ENCODE measurements around the gene PRKG2. TPM values are rescaled to one million over a fixed set of nuclear protein-coding genes. Genes with fewer than 3 reads are reported as not detected.

PRKG2 gene
- total RNA-seq, 1 experiment from 2014 or later: not detected

- TF ChIP-seq, protein P1, sequence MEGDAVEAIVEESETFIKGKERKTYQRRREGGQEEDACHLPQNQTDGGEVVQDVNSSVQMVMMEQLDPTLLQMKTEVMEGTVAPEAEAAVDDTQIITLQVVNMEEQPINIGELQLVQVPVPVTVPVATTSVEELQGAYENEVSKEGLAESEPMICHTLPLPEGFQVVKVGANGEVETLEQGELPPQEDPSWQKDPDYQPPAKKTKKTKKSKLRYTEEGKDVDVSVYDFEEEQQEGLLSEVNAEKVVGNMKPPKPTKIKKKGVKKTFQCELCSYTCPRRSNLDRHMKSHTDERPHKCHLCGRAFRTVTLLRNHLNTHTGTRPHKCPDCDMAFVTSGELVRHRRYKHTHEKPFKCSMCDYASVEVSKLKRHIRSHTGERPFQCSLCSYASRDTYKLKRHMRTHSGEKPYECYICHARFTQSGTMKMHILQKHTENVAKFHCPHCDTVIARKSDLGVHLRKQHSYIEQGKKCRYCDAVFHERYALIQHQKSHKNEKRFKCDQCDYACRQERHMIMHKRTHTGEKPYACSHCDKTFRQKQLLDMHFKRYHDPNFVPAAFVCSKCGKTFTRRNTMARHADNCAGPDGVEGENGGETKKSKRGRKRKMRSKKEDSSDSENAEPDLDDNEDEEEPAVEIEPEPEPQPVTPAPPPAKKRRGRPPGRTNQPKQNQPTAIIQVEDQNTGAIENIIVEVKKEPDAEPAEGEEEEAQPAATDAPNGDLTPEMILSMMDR (conservative IDR thresholded peaks at IDR 0.05; ENCODE audit: low read depth, low read length): no peak
- no peak for TF ChIP-seq EZH2 (IDR thresholded peaks at IDR 0.05; ENCODE audit: borderline replicate concordance, low read depth, low read length, poor library complexity, severe bottlenecking)
- CTCF ChIA-PET: no interaction called here
- Histone ChIP-seq H3K27me3 (replicated peaks; ENCODE audit: insufficient read depth, low read depth, low read length, poor library complexity) (peaks cover 41% of the 10 kb centered on the region), H3K4me1 (ENCODE audit: insufficient read depth, low read length, poor library complexity, severe bottlenecking) (no peaks in the 10 kb centered on the region), H3K9me3 (ENCODE audit: low read depth, low read length, poor library complexity, severe bottlenecking) (no peaks in the 10 kb centered on the region), H3K4me3 (ENCODE audit: low read depth, low read length, poor library complexity, severe bottlenecking) (no peak overlapping the region), H3K27ac (ENCODE audit: low read depth, low read length, poor library complexity, severe bottlenecking) (no peak overlapping the region), H3K36me3 (ENCODE audit: insufficient read depth, low read length, poor library complexity, severe bottlenecking) (no peaks in the 10 kb centered on the region)
- POLR2A ChIA-PET (ENCODE audit: low non-redundant PET): no interaction called here
- no TSS peak for BruUV-seq (replicated peaks)
- DNase-seq (ENCODE audit: low spot score): no peak
- intact Hi-C loops (cut with micrococcal nuclease; ENCODE audit: unreplicated experiment): no loop called here
These were observed 909 bp upstream of the PRKG2 start for GRCh38 chr4:81215931-81216330.

GRCh38 chr4:81214144-81214880, 710 bp downstream of the PRKG2 start:
- intact Hi-C loops (cut with micrococcal nuclease; ENCODE audit: unreplicated experiment): no loop called here
- Histone ChIP-seq H3K4me1 (ENCODE audit: insufficient read depth, low read length, poor library complexity, severe bottlenecking) (no peaks in the 10 kb centered on the region), H3K27ac (ENCODE audit: low read depth, low read length, poor library complexity, severe bottlenecking) (no peak overlapping the region), H3K4me3 (ENCODE audit: low read depth, low read length, poor library complexity, severe bottlenecking) (no peak overlapping the region), H3K36me3 (ENCODE audit: insufficient read depth, low read length, poor library complexity, severe bottlenecking) (no peaks in the 10 kb centered on the region), H3K27me3 (replicated peaks; ENCODE audit: insufficient read depth, low read depth, low read length, poor library complexity) (peaks cover 41% of the 10 kb centered on the region), H3K9me3 (ENCODE audit: low read depth, low read length, poor library complexity, severe bottlenecking) (no peaks in the 10 kb centered on the region)
- no peak for DNase-seq (ENCODE audit: low spot score)
- ChIA-PET CTCF (no interaction called here), POLR2A (ENCODE audit: low non-redundant PET) (no interaction called here)
- TF ChIP-seq, protein P1 (conservative IDR thresholded peaks at IDR 0.05; ENCODE audit: low read depth, low read length): no peak
- TF ChIP-seq EZH2 (IDR thresholded peaks at IDR 0.05; ENCODE audit: borderline replicate concordance, low read depth, low read length, poor library complexity, severe bottlenecking): no peak
- BruUV-seq (replicated peaks): no TSS peak

GRCh38 chr4:81213671-81214070, 1.4 kb downstream of the PRKG2 start:
- no peaks in the 10 kb centered on the region for H3K36me3 ChIP-seq (ENCODE audit: insufficient read depth, low read length, poor library complexity, severe bottlenecking)
- no peak for TF ChIP-seq EZH2 (IDR thresholded peaks at IDR 0.05; ENCODE audit: borderline replicate concordance, low read depth, low read length, poor library complexity, severe bottlenecking)
- TF ChIP-seq, protein P1 (conservative IDR thresholded peaks at IDR 0.05; ENCODE audit: low read depth, low read length): no peak
- no peak overlapping the region for H3K27ac ChIP-seq (ENCODE audit: low read depth, low read length, poor library complexity, severe bottlenecking)
- no peaks in the 10 kb centered on the region for H3K9me3 ChIP-seq (ENCODE audit: low read depth, low read length, poor library complexity, severe bottlenecking)
- intact Hi-C loops (cut with micrococcal nuclease; ENCODE audit: unreplicated experiment): no loop called here
- no peak for DNase-seq (ENCODE audit: low spot score)
- ChIA-PET POLR2A (ENCODE audit: low non-redundant PET) (no interaction called here), CTCF (no interaction called here)
- no peaks in the 10 kb centered on the region for H3K4me1 ChIP-seq (ENCODE audit: insufficient read depth, low read length, poor library complexity, severe bottlenecking)
- no peak overlapping the region for H3K4me3 ChIP-seq (ENCODE audit: low read depth, low read length, poor library complexity, severe bottlenecking)
- BruUV-seq (replicated peaks): no TSS peak
- H3K27me3 ChIP-seq (replicated peaks; ENCODE audit: insufficient read depth, low read depth, low read length, poor library complexity): peaks cover 41% of the 10 kb centered on the region

Data from A673 (cell line).